GM19099 (cell line): ENCODE results near the gene EFCAB14.

Source experiments
- POLR2A ChIP-seq: IDR thresholded peaks from 3 replicates; pipeline ENCODE4 v1.6.1; 2011; ENCODE audit warnings: low read depth; ENCODE audit not compliant: insufficient read length; ENCODE audit errors: extremely low read depth

The EFCAB14 gene

GRCh38 chr1:46673749-46674182 is 45.1 kb downstream of the EFCAB14 start:
- no peak for TF ChIP-seq POLR2A

- TF ChIP-seq POLR2A: no peak
These were observed 46.2 kb downstream of the EFCAB14 start for GRCh38 chr1:46672696-46673095.

- TF ChIP-seq POLR2A: no peak
These were observed 47.4 kb downstream of the EFCAB14 start, which contains the start of gene TEX38 for GRCh38 chr1:46671554-46671953. Gene TEX38, plus strand, starts transcription at chr1:46671854. Its CDS starts 81 bp downstream, at chr1:46671935.

GRCh38 chr1:46670134-46670533 is 48.8 kb downstream of the EFCAB14 start:
- no peak for TF ChIP-seq POLR2A

- peak; percentile 83 for TF ChIP-seq POLR2A
These were observed 50.8 kb downstream of the EFCAB14 start, which contains the start of gene ATPAF1 for GRCh38 chr1:46667782-46668760. Gene ATPAF1, minus strand, starts transcription at chr1:46668364. Its CDS starts 42 bp downstream, at chr1:46668322.

- TF ChIP-seq POLR2A: no peak
These were observed 52.9 kb downstream of the EFCAB14 start for GRCh38 chr1:46665983-46666382.

GRCh38 chr1:46659307-46659870 is 59.5 kb downstream of the EFCAB14 start:
- no peak for TF ChIP-seq POLR2A

GRCh38 chr1:46657775-46658174 is 61.1 kb downstream of the EFCAB14 start:
- TF ChIP-seq POLR2A: no peak

- no peak for TF ChIP-seq POLR2A
These were observed 62.3 kb downstream of the EFCAB14 start for GRCh38 chr1:46656643-46657042.

GRCh38 chr1:46655848-46656247 is 63.1 kb downstream of the EFCAB14 start:
- no peak for TF ChIP-seq POLR2A

GRCh38 chr1:46654012-46654411 is 64.9 kb downstream of the EFCAB14 start:
- TF ChIP-seq POLR2A: no peak

- TF ChIP-seq POLR2A: no peak
These were observed 65.4 kb downstream of the EFCAB14 start for GRCh38 chr1:46653405-46653958.

- no peak for TF ChIP-seq POLR2A
These were observed 66.4 kb downstream of the EFCAB14 start for GRCh38 chr1:46652321-46653100.

- TF ChIP-seq POLR2A: no peak
These were observed 68.4 kb downstream of the EFCAB14 start for GRCh38 chr1:46650491-46650890.

GRCh38 chr1:46649764-46650163 is 69.2 kb downstream of the EFCAB14 start:
- TF ChIP-seq POLR2A: no peak
